Measurements from ENCODE around the gene EEF1AKMT3. TPM values are rescaled to one million over a fixed set of nuclear protein-coding genes. Genes with fewer than 3 reads are reported as not detected.

EEF1AKMT3 gene
- polyA plus RNA-seq, 2 of the 4 experiments (the other 2 are of a cell fraction), result 7.3 to 15.8 TPM

GRCh38 chr12:57763881-57764661 lies 8.3 kb upstream of the EEF1AKMT3 start:
- peaks cover 25% of the 10 kb centered on the region for H3K4me1 ChIP-seq
- H3K9me3 ChIP-seq, result no peaks in the 10 kb centered on the region
- ATAC-seq, result no peak
- peak overlapping the region in 1 of 2 experiments; percentile 88; a peak in 1 of 6 replicates for H3K27ac ChIP-seq
- 72% methylated on average over 6 of the region's 6 CpGs for WGBS (ENCODE audit: missing lambda C conversion rate)
- ChIA-PET CTCF (interaction anchor here (0.8 to 8.0 kb wide), 8 partner anchors 8 to 142 kb away, joined by 3 to 117 read pairs (median 4); partner anchors contain the start of genes EEF1AKMT3, MARCHF9 and TSFM), POLR2A (interaction anchor here (1.1 kb wide), 1 partner anchor 38 kb away, joined by 3 read pairs; no protein-coding TSS in a partner anchor)
- H3K4me3 ChIP-seq, result no peak overlapping the region
- FAIRE-seq, result no peak
- DNase-seq (ENCODE audit: low read depth in 1 of 2, low spot score in 1 of 2), result no peak
- no peak for TF ChIP-seq MAFK (IDR thresholded peaks at IDR 0.05; ENCODE audit: partially characterized antibody)
- no peak for TF ChIP-seq ATOH8 (CRISPR knock-in tag; IDR thresholded peaks at IDR 0.05; ENCODE audit: low read depth)
- no peak for TF ChIP-seq RCOR1 (IDR thresholded peaks at IDR 0.05; ENCODE audit: low read depth, low read length)
- no peak for TF ChIP-seq KDM1A (IDR thresholded peaks at IDR 0.05; ENCODE audit: low read depth)
- TF ChIP-seq CHD4 (IDR thresholded peaks at IDR 0.05; ENCODE audit: borderline replicate concordance), result no peak
- no peak for TF ChIP-seq POLR2A (IDR thresholded peaks at IDR 0.05; ENCODE audit: low read length)
- TF ChIP-seq RAD21 (conservative IDR thresholded peaks at IDR 0.05 in 1 of 2, IDR thresholded peaks at IDR 0.05 in 1 of 2), result no peak
- TF ChIP-seq PHF8 (IDR thresholded peaks at IDR 0.05; ENCODE audit: borderline replicate concordance, low read depth), result no peak
- H3K4me2 ChIP-seq, result peak overlapping the region; percentile 98

GRCh38 chr12:57764662-57765002 lies 7.8 kb upstream of the EEF1AKMT3 start:
- TF ChIP-seq RARB (CRISPR knock-in tag; IDR thresholded peaks at IDR 0.05), result no peak
- TF ChIP-seq HEYL (CRISPR knock-in tag; IDR thresholded peaks at IDR 0.05), result no peak
- no peak for TF ChIP-seq PBX3 (IDR thresholded peaks at IDR 0.05)
- no peak for TF ChIP-seq POLR2AphosphoS2 (conservative IDR thresholded peaks at IDR 0.05; ENCODE audit: low read length)
- no peak for TF ChIP-seq CHD4 (IDR thresholded peaks at IDR 0.05; ENCODE audit: borderline replicate concordance)
- no peak for TF ChIP-seq MAFK (IDR thresholded peaks at IDR 0.05; ENCODE audit: partially characterized antibody)
- no peak for TF ChIP-seq USF2 (IDR thresholded peaks at IDR 0.05)
- no peak for TF ChIP-seq RNF2 (IDR thresholded peaks at IDR 0.05; ENCODE audit: borderline replicate concordance, low read depth)
- no peak for TF ChIP-seq CHD2 (IDR thresholded peaks at IDR 0.05; ENCODE audit: low read length, partially characterized antibody)
- no peak for TF ChIP-seq JUN (IDR thresholded peaks at IDR 0.05)
- no peak for TF ChIP-seq ELK1 (IDR thresholded peaks at IDR 0.05; ENCODE audit: low read depth, low read length)
- no peak for TF ChIP-seq HMGXB4 (CRISPR knock-in tag; IDR thresholded peaks at IDR 0.05; ENCODE audit: borderline replicate concordance)
- no peak for TF ChIP-seq ZC3H11A (IDR thresholded peaks at IDR 0.05)
- TF ChIP-seq FOSL2 (IDR thresholded peaks at IDR 0.05), result no peak
- TF ChIP-seq FOSL2 (CRISPR knock-in tag; IDR thresholded peaks at IDR 0.05), result no peak
- TF ChIP-seq BCL3 (IDR thresholded peaks at IDR 0.05), result no peak
- TF ChIP-seq NFE2L2 (conservative IDR thresholded peaks at IDR 0.05; ENCODE audit: low read length), result no peak
- no peak for TF ChIP-seq HDAC2 (IDR thresholded peaks at IDR 0.05)
- no peak for TF ChIP-seq PHF8 (IDR thresholded peaks at IDR 0.05; ENCODE audit: borderline replicate concordance, low read depth)
- Histone ChIP-seq H3K4me2 (peak overlapping the region; percentile 98), H3K9me3 (no peaks in the 10 kb centered on the region), H3K27ac (peak overlapping the region; percentile 62 to 88; a peak in 5 of 6 replicates), H3K4me1 (peaks cover 25% of the 10 kb centered on the region), H3K4me3 (peak overlapping the region; percentile 52)
- ChIA-PET POLR2A (interaction anchor here (1.1 kb wide), 1 partner anchor 39 kb away, joined by 3 read pairs; no protein-coding TSS in a partner anchor), CTCF (interaction anchor here (0.8 to 8.0 kb wide), 6 partner anchors 9 to 141 kb away, joined by 3 to 117 read pairs (median 5); partner anchors contain the start of genes MARCHF9 and TSFM)
- ATAC-seq, result peak; percentile 0 to 2; a peak in 1 of 6 replicates
- WGBS (ENCODE audit: missing lambda C conversion rate), result 44% methylated on average over 17 of the region's 17 CpGs
- no peak for DNase-seq (ENCODE audit: low read depth in 1 of 2, low spot score in 1 of 2)
- no peak for FAIRE-seq
